HG03432 (cell line): ENCODE data around the gene STAT5A.
"Not testable (repeated sequence)": the region's sequence is repeated elsewhere in the genome, so short reads cannot be mapped to it uniquely, and the experiment has no call there.

Experiments used
- ATAC-seq: cut with Tn5 transposase; IDR thresholded peaks from one replicate; pipeline ENCODE4 v1.9.1; 2021; ENCODE audit warnings: mild to moderate bottlenecking, moderate library complexity; ENCODE audit not compliant: unreplicated experiment

Gene STAT5A

DNA sequence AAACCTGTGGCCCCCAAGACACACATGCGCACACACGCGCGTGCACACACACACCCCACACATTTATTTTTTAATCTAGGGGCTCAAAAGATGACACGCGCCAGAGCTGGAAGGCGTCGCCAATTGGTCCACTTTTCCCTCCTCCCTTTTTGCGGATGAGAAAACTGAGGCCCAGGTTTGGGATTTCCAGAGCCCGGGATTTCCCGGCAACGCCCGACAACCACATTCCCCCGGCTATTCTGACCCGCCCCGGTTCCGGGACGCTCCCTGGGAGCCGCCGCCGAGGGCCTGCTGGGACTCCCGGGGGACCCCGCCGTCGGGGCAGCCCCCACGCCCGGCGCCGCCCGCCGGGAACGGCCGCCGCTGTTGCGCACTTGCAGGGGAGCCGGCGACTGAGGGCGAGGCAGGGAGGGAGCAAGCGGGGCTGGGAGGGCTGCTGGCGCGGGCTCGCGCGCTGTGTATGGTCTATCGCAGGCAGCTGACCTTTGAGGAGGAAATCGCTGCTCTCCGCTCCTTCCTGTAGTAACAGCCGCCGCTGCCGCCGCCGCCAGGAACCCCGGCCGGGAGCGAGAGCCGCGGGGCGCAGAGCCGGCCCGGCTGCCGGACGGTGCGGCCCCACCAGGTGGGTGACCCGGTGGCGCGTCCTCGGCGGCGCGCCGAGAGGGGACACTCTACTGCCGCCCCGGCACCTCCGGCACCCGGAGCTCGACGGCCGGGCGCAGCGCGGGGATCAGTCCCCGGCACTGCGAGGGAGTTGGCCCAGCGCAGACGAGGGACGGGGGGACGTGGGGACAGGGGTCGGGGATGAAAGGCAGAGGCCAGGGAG lies at the start of gene STAT5A:
Gene STAT5A (plus strand): TSS at position 522 of the 826 bp plus-strand sequence. CDS start 914 bp downstream, outside the sequence.
- ATAC-seq, result peak; percentile 49

DNA sequence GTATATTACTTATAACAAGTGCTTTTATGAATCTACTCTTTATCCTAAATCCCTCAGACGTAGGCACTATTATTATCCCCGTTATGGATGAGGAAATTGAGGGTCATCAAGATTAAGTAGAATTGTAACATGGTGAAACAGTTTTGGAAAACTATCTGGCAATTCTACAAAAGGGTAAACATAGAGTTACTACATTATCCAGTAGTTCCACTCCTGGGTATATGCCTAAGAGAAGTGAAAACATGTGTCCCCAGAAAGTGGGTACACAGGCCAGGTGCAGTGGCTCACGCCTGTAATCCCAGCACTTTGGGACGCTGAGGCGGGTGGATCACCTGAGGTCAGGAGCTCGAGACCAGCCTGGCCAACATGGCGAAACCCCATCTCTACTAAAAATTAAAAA lies 48.7 kb upstream of the STAT5A start:
- not testable (repeated sequence) for ATAC-seq

DNA sequence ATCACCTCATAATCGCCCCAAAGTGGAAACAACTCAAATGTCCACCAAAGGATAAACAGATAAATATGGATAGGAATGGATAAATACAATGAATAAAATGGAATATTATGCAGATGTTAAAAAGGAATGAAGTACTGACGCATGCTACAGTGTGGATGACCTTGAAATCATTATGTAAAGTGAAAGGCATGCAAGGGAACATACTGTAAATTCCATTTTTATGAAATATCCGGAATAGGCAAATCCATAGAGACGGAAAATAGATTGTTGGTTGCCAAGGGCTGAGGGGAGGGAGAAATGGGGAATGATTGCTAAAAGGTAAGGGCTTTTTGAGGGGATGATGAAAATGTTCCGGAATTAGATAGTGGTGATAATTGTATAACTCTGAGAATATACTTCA lies 48.1 kb upstream of the STAT5A start:
- ATAC-seq, result no peak

DNA sequence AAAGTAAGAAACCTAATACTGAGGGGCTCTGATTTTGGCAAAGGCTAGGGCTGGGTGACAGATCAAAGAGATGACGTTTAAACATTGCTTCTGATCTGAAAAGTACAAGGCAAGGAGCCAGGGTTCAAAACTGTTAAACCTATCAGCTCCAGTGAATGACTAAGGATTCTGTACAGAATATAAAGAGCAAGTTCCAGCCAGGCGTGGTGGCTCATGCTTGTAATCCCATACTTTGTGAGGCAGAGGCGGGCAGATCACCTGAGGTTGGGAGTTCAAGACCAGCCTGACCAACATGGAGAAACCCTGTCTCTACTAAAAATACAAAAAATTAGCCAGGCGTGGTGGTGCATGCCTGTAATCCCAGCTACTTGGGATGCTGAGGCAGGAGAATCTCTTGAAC lies 47.4 kb upstream of the STAT5A start:
- ATAC-seq, result not testable (repeated sequence)

DNA sequence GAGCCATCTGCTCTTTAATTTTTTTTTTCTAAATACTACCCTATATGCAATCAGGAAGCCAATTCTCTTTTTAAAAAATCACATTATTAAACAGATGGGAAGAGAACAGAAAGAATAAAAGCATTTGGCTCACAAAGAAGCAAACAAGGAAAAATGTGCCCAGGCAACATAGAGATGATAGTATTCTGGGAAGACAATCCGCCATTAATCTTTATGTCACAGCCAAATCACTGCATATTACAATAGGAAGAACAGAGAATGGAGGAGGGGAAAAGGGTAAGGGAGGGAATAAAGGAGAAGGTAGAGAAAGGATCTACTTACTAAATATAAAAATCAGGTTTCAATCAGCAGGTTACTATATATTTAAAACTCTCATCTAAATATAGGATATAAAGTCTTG lies 46.4 kb upstream of the STAT5A start:
- no peak for ATAC-seq

DNA sequence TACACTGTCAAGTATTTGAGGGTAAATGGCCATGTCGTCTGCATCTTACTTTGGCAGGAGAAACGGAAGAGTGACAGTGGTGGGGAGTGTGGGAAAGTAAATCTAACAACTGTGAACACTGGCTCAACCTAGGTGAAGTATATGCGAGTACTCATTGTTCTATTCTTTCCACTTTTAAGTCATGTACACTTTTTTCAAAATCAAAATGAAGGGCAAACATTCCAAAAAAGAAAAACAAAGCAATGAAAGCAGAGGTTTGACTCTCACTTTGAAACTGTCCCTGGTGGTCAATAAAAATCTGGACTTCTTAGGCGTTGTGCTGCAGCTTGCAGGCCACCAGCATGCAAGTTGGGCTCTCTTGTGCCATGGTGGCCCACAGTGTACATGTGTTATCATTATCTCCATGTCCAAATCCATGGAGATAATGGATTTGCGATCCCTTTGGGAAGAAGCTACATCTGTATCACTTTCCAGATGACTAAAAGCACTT lies 44.8 kb upstream of the STAT5A start:
- no peak for ATAC-seq

DNA sequence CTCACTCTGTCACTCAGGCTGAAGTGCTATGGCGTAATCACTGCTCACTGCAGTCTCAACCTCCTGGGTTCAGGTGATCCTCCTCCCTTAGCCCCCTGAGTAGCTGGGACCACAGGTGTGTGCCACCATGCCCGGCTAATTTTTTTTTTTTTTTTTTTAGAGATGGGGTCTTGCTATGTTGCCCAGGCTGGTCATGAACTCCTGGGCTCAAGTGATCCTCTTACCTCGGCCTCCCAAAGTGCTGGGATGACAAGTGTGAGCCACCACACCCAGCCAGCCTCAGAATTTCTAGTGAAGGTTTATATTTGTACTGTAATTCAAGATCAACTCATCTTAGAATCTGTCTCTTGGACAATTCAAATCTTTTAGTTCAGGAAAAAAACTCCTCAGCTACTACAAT lies 44.2 kb upstream of the STAT5A start:
- not testable (repeated sequence) for ATAC-seq

DNA sequence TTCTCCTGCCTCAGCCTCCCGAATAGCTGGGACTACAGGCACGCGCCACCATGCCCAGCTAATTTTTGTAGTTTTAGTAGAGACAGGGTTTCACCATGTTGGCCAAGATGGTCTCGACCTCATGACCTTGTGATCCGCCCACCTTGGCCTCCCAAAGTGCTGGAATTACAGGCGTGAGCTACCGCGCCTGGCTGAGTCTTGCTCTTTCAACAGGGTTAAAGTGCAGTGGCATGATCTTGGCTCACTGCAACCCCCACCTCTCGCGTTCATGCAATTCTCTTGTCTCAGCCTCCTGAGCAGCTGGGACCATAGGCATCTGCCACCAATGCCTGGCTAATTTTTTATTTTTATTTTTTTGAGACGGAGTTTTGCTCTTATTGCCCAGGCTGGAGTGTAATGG lies 43.1 kb upstream of the STAT5A start:
- ATAC-seq, result not testable (repeated sequence)

DNA sequence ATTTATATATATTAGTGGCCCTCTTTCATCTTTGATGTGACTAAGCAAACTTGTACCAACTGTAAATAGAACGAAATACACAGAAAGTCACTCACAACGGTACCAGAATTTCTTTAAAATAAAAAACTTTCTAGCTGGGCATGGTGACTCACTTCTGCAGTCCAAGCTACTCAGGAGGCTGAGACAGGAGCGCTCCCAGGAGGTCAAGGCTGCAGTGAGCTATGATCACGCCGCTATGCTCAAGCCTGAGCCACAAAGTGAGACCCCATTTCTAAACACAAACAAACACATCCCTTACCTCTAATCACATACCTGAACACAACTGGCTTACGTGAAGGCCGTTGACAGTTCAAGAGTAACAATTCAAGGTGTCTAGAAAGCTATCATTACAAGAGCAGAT lies 41.8 kb upstream of the STAT5A start:
- no peak for ATAC-seq

DNA sequence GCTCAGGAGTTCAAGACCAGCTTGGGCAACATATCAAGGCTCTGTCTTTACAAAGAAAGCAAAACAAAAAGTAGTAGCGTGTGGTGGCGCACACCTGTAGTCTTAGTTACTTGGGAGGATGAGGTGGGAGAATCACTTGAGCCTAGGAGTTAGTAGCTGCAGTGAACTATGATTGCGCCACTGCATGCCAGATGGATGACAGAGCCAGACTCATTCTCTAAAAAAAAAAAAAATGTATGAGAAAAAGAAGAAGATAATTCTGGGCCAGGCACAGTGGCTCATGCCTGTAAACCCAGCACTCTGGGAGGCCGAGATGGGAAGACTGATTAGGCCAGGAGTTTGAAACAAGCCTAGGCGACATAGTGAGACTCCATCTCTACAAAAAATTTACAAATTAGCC lies 40.6 kb upstream of the STAT5A start:
- no peak for ATAC-seq

DNA sequence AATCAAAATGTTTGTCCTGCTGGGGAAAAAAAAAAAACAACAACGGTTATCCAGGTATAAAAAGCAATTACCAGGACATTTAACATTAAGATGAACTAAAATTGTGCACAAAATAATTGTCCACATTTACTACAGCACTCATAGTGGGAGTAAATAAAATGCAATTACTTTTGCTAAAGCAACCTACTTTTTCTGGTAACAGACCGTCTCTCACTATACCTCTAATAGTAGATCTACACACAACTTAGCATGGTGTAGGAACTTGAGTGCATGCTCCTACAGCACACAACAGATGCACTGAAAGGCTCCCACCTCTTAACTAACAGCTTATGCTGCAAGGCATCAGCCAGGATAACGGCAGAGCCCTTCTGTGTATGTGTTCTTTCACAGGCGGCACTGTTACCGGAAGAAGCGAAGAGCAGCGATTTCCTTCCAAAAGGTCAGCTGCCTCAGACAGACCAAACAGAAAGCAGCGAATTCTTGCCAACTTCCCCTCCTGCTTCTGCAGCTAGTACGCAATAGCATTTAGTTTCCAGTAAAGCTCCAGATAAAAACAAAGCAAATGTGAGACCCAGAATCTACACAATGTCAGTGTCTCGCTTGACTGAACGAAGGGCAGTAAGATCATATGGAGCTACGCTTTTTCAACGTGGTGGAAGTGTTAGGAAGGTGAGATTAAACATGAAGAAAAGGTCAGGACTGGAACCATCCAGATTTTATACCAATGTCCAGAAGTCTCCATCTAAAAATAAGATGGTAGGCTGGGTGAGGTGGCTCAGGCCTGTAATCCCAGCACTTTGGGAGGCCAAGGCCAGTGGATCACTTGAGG lies 39.7 kb upstream of the STAT5A start:
- peak; percentile 72 for ATAC-seq

DNA sequence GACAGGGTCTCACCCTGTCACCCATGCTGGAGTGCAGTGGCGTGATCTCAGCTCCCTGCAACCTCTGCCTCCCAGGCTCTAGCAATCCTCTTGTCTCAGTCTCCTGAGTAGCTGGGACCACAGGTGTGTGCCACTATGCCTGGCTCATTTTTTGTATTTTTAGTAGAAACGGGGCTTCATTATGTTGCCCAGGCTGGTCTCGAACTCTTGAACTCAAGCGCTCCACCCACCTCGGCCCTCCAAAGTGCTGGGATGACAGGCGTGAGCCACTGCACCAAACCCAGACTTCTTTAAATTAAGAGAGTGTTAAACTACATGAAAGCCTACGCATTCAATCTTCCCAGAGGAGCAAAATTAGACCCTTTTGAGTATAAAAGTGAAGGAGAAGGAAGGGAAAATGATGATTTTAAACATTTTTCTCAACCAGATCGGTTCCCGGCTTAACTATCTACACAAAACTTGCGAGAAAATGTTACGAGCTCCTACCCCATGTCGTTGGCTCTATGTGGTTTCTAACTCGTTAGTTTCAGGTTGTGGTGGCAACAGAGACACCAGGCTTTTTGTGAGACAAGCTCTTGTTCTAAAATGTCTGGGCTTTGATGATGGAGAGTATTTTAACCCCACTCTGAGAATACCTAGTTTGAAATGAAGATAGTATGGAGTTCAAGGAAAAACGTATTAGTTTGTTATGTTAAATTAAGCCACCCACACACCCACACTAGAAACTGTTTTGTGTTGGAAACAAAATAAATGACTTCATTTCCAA lies 38.4 kb upstream of the STAT5A start:
- ATAC-seq, result no peak

DNA sequence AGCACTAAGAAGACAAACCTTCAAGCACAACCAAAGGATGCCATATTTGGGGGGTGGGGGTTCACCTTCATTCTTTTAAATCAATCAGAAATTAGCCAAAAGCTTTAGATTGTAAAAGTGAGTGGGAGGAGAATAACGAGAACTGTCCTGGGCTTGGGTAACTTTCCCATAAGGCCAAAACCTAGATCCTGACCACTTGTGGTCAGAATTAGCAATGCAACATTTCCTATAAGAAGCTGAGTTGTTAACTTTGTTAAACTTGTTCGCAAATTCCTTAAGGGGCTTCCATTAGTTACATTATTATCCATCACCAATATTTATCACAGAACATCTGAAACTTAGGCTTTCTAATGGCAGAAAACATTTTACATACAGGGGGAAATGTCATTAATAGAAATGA lies 37.2 kb upstream of the STAT5A start:
- ATAC-seq, result no peak

DNA sequence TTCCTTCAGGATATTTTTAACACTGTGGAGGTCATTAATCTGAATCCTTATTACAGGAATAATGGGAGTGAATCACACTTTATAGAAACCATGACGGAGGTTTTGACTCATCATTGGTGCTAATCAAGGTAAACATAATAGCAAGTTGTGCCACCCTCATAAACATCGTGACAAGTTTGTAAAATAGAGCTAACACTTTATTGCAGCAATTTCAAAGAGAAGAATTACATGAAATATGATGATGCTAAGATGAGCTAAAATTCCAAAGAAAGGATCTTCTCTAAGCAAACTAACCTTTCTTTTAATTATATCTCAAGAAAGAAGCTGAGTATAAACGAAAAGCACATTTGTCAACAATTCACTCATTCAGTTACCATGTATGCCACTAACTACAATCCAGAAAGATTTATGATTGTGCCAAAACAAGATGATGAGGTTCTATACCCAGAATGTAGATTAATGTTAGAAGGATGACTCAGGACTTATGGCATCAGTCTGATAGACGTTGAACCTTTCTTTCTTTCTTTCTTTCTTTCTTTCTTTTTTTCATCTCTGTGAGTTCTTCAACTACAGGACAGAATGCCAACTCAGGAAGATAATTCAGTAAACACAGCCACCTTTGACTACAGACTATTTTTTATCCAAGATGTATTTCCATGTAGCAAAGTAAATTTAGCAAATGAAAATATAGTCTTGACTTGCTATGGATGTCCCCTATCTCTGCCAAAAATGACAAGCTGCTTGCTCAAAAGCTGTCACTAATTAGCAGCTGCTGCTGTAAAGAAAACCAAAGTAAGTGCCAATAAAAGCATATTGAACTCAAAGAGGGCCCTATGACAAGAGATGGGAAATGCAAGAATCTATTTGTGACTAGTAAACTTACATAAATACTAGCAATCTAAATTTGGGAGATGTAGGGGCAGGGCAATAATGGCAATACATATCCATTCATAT lies 35.4 kb upstream of the STAT5A start:
- ATAC-seq, result no peak

DNA sequence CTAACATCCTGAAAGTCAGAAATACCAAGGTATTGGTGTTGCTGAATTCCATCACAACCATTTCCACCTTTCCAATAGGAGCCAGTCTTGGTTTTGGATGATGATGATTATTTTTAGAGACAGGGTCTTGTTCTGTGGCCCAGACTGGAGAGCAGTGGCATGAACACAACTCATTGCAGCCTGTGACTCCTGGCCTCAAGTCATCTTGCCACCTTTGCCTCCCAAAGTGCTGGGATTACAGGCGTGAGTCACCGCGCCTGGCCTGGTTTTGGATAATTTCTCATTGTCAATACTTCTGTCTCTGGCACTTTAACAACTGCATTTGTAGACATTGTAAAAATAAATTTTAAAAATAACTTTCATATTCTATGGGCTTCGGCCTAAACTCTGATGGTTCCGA lies 34.7 kb upstream of the STAT5A start:
- no peak for ATAC-seq

DNA sequence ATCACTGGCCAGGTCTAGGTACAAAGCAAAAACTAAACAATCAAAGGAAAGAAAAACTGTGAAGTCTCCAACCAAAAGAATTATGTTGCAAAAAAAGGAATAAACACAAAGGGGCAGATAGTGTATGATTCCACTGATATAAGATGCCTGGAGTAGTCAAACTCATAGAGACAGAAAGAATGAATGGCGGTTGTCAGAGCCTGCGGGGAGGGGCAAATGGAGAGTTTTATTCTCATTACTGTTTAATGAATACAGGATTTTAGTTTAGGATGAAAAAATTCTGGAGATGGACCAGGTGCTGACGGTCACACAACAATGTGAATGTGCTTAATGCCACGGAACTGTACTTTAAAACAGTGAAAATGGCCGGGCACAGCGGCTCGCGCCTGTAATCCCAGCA lies 32.9 kb upstream of the STAT5A start:
- ATAC-seq, result no peak

DNA sequence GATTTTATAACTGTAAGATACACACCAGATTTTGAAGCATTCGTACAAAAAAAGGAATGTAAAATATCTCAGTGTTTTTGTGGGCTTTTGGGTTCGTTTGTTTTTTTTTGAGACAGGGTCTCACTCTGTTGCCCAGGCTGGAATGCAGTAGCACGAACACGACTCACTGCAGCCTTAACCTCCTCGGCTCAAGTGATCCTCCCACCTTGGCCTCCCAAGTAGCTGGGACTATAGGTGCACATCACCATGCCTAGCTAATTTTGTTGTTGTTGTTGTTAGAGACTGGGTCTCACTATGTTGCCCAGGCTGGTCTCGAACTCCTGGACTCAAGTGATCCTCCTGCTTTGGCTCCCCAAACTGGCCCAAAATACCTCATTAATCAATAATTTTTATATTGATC lies 28.0 kb upstream of the STAT5A start:
- ATAC-seq, result no peak

DNA sequence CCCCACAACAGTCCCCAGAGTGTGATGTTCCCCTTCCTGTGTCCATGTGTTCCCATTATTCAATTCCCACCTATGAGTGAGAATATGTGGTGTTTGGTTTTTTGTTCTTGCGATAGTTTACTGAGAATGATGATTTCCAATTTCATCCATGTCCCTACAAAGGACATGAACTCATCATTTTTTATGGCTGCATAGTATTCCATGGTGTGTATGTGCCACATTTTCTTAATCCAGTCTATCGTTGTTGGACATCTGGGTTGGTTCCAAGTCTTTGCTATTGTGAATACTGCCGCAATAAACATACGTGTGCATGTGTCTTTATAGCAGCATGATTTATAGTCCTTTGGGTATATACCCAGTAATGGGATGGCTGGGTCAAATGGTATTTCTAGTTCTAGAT lies 23.9 kb upstream of the STAT5A start:
- not testable (repeated sequence) for ATAC-seq

DNA sequence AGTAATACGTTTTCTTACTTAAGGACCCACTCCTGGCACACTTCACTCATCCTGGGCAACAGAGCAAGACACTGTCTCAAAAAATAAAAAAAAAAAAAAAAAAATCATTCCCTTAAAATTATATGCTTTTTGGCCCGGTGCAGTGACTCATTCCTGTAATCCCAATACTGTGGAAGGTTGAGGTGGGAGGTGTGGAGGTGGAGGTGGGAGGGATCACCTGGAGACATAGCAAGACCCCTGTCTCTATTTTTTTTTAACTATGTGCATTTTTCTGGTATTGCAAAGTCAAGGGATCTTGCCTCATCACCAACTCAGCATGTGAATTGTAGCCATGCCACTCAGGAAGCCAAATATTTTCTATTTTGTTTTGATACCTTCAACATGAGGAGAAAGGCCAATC lies 21.8 kb upstream of the STAT5A start:
- no peak for ATAC-seq
